Fibroblast of lung (primary cell): ENCODE data around the gene EFCAB8.

ENCODE experiments used
- EZH2 ChIP-seq: IDR thresholded peaks from 2 replicates; pipeline ENCODE4 v1.5.1; 2012; ENCODE audit warnings: low read length, control low read depth, mild to moderate bottlenecking; ENCODE audit errors: missing control alignments
- TF ChIP-seq, protein P1 (sequence below), 2 donors: IDR thresholded peaks in 1 of 2; conservative IDR thresholded peaks in 1 of 2; 1 replicate in 1 of 2; 2 replicates in 1 of 2; pipeline ENCODE4 v1.5.1; 2011 to 2012; ENCODE audit warnings: low read length in 2 of 2, control low read depth in 1 of 2, inconsistent platforms in 1 of 2, low read depth in 1 of 2, mild to moderate bottlenecking in 1 of 2

DNA sequence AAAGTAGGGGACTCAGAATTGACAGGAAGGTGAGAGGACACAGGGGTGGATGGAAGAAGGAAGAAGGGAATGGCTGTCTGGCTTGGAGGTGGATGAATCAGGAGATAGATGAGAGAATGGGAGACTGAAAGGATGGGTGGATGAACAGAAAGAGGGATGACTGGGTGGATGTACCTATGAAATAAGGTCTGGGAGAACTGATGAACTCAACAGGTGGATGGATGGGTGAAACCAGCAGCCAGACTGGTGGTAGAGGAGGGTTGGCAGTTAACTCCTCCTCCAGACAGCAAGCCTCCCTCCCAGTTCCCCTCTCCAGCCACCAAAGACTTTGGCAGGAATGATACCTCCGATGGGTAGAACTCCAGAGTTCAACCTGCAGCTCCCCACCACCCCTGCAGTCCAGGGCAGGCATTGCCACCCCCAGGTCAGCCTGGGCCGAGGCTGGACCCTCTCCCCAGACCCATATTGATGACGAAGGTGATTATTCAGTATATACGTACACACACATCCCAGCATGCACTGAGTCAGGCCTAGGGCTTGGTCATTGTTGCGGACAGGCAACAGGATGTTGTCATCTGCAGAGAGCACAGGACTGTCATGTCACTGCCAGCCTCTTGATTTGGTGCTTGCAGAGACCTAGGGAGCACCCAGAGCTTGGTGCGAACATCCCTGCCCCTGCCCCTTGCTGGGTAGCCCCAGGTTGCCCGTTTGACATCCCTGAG lies 143.5 kb downstream of the EFCAB8 start:
- TF ChIP-seq, protein P1, sequence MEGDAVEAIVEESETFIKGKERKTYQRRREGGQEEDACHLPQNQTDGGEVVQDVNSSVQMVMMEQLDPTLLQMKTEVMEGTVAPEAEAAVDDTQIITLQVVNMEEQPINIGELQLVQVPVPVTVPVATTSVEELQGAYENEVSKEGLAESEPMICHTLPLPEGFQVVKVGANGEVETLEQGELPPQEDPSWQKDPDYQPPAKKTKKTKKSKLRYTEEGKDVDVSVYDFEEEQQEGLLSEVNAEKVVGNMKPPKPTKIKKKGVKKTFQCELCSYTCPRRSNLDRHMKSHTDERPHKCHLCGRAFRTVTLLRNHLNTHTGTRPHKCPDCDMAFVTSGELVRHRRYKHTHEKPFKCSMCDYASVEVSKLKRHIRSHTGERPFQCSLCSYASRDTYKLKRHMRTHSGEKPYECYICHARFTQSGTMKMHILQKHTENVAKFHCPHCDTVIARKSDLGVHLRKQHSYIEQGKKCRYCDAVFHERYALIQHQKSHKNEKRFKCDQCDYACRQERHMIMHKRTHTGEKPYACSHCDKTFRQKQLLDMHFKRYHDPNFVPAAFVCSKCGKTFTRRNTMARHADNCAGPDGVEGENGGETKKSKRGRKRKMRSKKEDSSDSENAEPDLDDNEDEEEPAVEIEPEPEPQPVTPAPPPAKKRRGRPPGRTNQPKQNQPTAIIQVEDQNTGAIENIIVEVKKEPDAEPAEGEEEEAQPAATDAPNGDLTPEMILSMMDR (conservative IDR thresholded peaks at IDR 0.05 in 1 of 2, IDR thresholded peaks at IDR 0.05 in 1 of 2; ENCODE audit: low read depth in 1 of 2, low read length in 2 of 2) = no peak
- TF ChIP-seq EZH2 = no peak
